ENCODE data around the gene CLEC16A. TPM values are rescaled to one million over a fixed set of nuclear protein-coding genes. Genes with fewer than 3 reads are reported as not detected.

The CLEC16A gene
- total RNA-seq, 1 experiment from 2014 or later = 17.4 TPM

DNA sequence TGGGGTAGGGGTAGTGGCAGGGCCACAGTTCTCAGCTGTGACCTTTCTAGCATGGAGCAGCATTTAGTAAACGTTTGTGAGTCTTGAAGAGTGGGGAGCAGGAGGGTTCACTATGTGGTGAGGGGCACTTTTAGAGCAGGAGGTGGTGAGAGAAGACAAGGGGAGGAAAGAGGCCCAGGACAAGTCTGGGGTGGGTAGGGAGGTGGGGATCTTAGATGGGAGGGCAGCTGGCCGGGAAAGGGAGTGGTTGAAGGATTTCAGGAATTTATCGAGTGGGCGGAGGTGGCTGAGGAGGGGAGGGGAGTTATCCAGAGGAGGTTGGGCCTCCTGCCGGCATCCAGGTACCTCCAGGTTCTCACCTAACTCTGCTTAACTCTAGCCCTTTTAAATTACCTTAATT, 1.9 kb downstream of the CLEC16A start:
- Histone ChIP-seq H3K9ac (ENCODE audit: low read length) (no peak overlapping the region), H3K4me3 (ENCODE audit: low read length) (no peak overlapping the region), H3K9me3 (ENCODE audit: low read length) (no peaks in the 10 kb centered on the region), H3K79me2 (ENCODE audit: low read length) (peaks cover 10% of the 10 kb centered on the region), H3K27me3 (ENCODE audit: low read length) (no peaks in the 10 kb centered on the region), H3K4me1 (ENCODE audit: low read length) (peaks cover 56% of the 10 kb centered on the region), H4K20me1 (ENCODE audit: insufficient read depth, low read depth, low read length) (peaks cover 21% of the 10 kb centered on the region), H3K4me2 (ENCODE audit: low read depth, low read length, poor library complexity, severe bottlenecking) (peak overlapping the region; percentile 90), H3K9me2 (replicated peaks; ENCODE audit: insufficient read depth, low read length) (no peaks in the 10 kb centered on the region), H2AFZ (ENCODE audit: low read length) (no peak overlapping the region), H3K36me3 (ENCODE audit: insufficient read depth, low read length) (no peaks in the 10 kb centered on the region), H3K27ac (ENCODE audit: low read length) (no peak overlapping the region)
- no peak for DNase-seq

DNA sequence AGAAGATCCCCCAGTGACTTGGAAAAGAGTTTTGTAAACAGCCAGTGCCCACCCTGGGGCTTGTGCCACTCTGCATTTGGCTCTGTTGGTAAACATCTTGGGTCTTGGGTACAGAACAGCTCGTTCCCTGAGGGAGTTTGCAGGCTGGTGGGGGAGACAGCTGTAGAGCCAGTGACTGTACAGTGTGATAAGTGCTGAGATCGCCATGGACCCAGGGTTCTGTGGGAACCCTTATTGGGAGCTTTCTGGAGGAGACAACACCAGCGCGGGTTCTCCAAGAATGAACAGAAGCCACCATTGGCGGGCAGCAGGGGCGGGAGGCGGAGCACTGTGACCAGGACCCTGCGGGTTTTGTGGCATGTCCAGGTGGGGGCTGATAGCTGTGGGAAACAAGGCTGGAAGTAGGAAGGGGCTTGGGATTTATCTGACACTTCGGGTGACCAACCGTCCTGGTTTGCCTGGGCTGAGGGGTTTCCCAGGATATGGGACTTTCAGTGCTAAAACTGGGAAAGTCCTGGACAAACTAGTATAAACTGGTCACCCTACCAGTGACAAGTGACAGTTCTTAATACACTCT, 2.9 kb downstream of the CLEC16A start:
- Histone ChIP-seq H3K27ac (ENCODE audit: low read length) (no peak overlapping the region), H3K4me1 (ENCODE audit: low read length) (peaks cover 56% of the 10 kb centered on the region), H3K4me3 (ENCODE audit: low read length) (no peak overlapping the region), H3K27me3 (ENCODE audit: low read length) (no peaks in the 10 kb centered on the region), H4K20me1 (ENCODE audit: insufficient read depth, low read depth, low read length) (peaks cover 28% of the 10 kb centered on the region), H3K79me2 (ENCODE audit: low read length) (peaks cover 6% of the 10 kb centered on the region; the same call in 1 of the 2 replicates), H3K4me2 (ENCODE audit: low read depth, low read length, poor library complexity, severe bottlenecking) (no peak overlapping the region), H3K9me2 (replicated peaks; ENCODE audit: insufficient read depth, low read length) (no peaks in the 10 kb centered on the region), H3K9ac (ENCODE audit: low read length) (no peak overlapping the region), H3K36me3 (ENCODE audit: insufficient read depth, low read length) (no peaks in the 10 kb centered on the region), H2AFZ (ENCODE audit: low read length) (no peak overlapping the region), H3K9me3 (ENCODE audit: low read length) (no peaks in the 10 kb centered on the region)
- DNase-seq = no peak

DNA sequence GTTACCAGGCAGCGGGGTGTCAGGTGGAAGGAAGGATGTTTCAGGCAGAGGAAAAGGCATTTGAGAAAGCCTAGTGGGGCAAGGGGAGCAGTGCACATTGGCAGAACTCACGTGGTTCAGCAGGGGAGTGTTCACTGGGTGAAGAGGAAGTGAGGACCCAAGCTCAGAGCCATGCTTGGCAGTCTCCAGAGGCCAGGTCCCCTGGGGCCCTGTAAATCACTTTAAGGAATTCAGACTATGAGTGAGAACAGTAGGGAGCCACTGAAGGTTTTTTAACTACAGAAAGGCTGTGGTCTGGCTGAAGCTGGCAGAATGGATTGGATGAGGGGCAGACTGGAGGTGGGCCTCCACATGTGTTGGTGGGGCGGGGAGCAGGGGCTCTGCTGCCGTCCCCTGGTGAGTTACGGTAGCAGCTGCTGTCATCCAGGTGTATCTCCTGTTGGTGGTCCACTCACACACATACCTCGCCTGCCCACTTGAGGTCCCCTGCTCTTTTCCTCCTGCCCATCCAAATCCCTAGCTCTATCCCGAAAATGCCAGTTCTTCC, 5.1 kb downstream of the CLEC16A start:
- peaks cover 45% of the 10 kb centered on the region for H3K4me1 ChIP-seq (ENCODE audit: low read length)
- no peaks in the 10 kb centered on the region for H3K36me3 ChIP-seq (ENCODE audit: insufficient read depth, low read length)
- peaks cover 43% of the 10 kb centered on the region for H4K20me1 ChIP-seq (ENCODE audit: insufficient read depth, low read depth, low read length)
- H3K9me3 ChIP-seq (ENCODE audit: low read length) = no peaks in the 10 kb centered on the region
- peak overlapping the region; percentile 56 for H3K4me2 ChIP-seq (ENCODE audit: low read depth, low read length, poor library complexity, severe bottlenecking)
- peak; percentile 95 for DNase-seq
- no peaks in the 10 kb centered on the region for H3K9me2 ChIP-seq (replicated peaks; ENCODE audit: insufficient read depth, low read length)
- no peak overlapping the region for H3K27ac ChIP-seq (ENCODE audit: low read length)
- no peaks in the 10 kb centered on the region for H3K27me3 ChIP-seq (ENCODE audit: low read length)
- H2AFZ ChIP-seq (ENCODE audit: low read length) = no peak overlapping the region
- peaks cover 6% of the 10 kb centered on the region; the same call in 1 of the 2 replicates for H3K79me2 ChIP-seq (ENCODE audit: low read length)
- H3K9ac ChIP-seq (ENCODE audit: low read length) = no peak overlapping the region
- no peak overlapping the region; the same call in 1 of the 2 replicates for H3K4me3 ChIP-seq (ENCODE audit: low read length)

DNA sequence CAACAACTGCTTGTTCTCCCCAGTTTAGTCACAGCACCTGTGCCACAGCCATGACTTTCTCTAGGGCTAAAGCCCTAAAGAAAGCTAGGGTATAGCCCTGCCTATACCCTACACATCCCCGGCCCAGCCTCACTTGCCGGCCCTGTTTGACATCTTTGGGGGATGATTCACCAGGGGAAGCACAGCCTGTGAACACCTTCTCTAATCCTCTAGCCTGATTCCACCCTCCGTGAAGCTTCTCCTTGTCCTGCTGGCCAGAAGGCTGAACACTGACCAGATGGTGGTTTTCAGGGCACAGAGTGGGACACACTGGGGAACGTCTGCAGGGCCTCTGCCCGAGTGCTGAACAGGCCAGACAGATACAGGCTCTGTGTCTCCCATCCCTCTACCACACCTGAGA, 6.0 kb downstream of the CLEC16A start:
- Histone ChIP-seq H3K9me2 (replicated peaks; ENCODE audit: insufficient read depth, low read length) (no peaks in the 10 kb centered on the region), H4K20me1 (ENCODE audit: insufficient read depth, low read depth, low read length) (peaks cover 52% of the 10 kb centered on the region), H3K79me2 (ENCODE audit: low read length) (peaks cover 8% of the 10 kb centered on the region; the same call in 1 of the 2 replicates), H3K4me2 (ENCODE audit: low read depth, low read length, poor library complexity, severe bottlenecking) (no peak overlapping the region), H2AFZ (ENCODE audit: low read length) (no peak overlapping the region), H3K9ac (ENCODE audit: low read length) (no peak overlapping the region), H3K9me3 (ENCODE audit: low read length) (no peaks in the 10 kb centered on the region), H3K4me3 (ENCODE audit: low read length) (no peak overlapping the region), H3K36me3 (ENCODE audit: insufficient read depth, low read length) (no peaks in the 10 kb centered on the region), H3K27ac (ENCODE audit: low read length) (no peak overlapping the region), H3K4me1 (ENCODE audit: low read length) (peaks cover 41% of the 10 kb centered on the region), H3K27me3 (ENCODE audit: low read length) (no peaks in the 10 kb centered on the region)
- no peak for DNase-seq

DNA sequence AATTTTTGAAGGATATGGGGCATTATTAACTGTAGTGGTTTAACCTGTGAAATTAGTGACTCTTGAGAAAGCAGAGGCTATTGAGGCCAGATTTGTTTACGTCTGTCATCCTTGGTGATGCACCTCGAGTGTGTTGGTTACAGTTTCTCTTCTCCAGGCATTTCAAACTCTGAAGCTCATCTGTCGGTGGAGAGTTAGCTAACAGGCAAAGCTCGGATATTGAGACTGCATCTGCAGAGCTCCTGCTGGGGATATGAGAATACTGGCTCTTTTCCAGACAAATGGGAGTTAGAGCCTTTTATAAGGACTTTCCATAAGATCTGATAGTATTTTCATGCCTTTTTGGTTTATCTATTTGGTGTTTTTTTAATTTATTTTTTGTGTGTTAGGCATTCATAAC, 6.7 kb downstream of the CLEC16A start:
- no peaks in the 10 kb centered on the region for H3K27me3 ChIP-seq (ENCODE audit: low read length)
- H3K4me2 ChIP-seq (ENCODE audit: low read depth, low read length, poor library complexity, severe bottlenecking) = no peak overlapping the region

DNA sequence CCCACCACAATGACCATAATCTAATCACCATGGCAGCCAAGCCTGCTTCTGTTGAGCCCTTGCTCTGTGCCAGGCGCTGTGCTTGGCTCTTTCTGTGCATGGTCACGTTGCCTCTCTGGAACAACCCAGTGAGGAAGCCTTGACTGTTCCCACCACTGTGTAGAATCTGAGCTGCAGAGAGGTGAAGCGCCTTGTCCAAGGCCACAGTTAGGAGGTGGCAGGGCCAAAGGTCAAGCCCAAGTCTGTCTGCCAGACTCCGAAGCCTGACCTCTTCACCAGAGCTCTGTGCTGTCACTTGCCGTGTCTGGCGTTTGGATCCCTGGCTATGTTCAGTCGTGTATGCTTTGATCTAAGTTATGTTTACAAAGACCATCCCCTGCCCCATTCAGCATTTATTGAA, 10.5 kb downstream of the CLEC16A start:
- H3K4me3 ChIP-seq (ENCODE audit: low read length) = no peak overlapping the region
- H3K27me3 ChIP-seq (ENCODE audit: low read length) = no peaks in the 10 kb centered on the region
- DNase-seq = no peak
- H3K27ac ChIP-seq (ENCODE audit: low read length) = no peak overlapping the region
- H4K20me1 ChIP-seq (ENCODE audit: insufficient read depth, low read depth, low read length) = peaks cover 68% of the 10 kb centered on the region
- peaks cover 25% of the 10 kb centered on the region for H3K4me1 ChIP-seq (ENCODE audit: low read length)
- H3K9me3 ChIP-seq (ENCODE audit: low read length) = no peaks in the 10 kb centered on the region
- peaks cover 2% of the 10 kb centered on the region; the same call in 1 of the 2 replicates for H3K79me2 ChIP-seq (ENCODE audit: low read length)
- H2AFZ ChIP-seq (ENCODE audit: low read length) = no peak overlapping the region
- no peak overlapping the region for H3K4me2 ChIP-seq (ENCODE audit: low read depth, low read length, poor library complexity, severe bottlenecking)
- H3K36me3 ChIP-seq (ENCODE audit: insufficient read depth, low read length) = no peaks in the 10 kb centered on the region
- no peaks in the 10 kb centered on the region for H3K9me2 ChIP-seq (replicated peaks; ENCODE audit: insufficient read depth, low read length)
- no peak overlapping the region for H3K9ac ChIP-seq (ENCODE audit: low read length)

More for the DNA sequence above, 6.7 kb downstream of the CLEC16A start:
- no peak overlapping the region for H3K27ac ChIP-seq (ENCODE audit: low read length)
- H4K20me1 ChIP-seq (ENCODE audit: insufficient read depth, low read depth, low read length) = peaks cover 58% of the 10 kb centered on the region
- peaks cover 34% of the 10 kb centered on the region for H3K4me1 ChIP-seq (ENCODE audit: low read length)
- peaks cover 2% of the 10 kb centered on the region; the same call in 1 of the 2 replicates for H3K79me2 ChIP-seq (ENCODE audit: low read length)
- no peaks in the 10 kb centered on the region for H3K9me3 ChIP-seq (ENCODE audit: low read length)
- H3K9me2 ChIP-seq (replicated peaks; ENCODE audit: insufficient read depth, low read length) = no peaks in the 10 kb centered on the region
- no peaks in the 10 kb centered on the region for H3K36me3 ChIP-seq (ENCODE audit: insufficient read depth, low read length)
- no peak overlapping the region for H2AFZ ChIP-seq (ENCODE audit: low read length)
- no peak overlapping the region for H3K9ac ChIP-seq (ENCODE audit: low read length)
- DNase-seq = no peak
- H3K4me3 ChIP-seq (ENCODE audit: low read length) = no peak overlapping the region

DNA sequence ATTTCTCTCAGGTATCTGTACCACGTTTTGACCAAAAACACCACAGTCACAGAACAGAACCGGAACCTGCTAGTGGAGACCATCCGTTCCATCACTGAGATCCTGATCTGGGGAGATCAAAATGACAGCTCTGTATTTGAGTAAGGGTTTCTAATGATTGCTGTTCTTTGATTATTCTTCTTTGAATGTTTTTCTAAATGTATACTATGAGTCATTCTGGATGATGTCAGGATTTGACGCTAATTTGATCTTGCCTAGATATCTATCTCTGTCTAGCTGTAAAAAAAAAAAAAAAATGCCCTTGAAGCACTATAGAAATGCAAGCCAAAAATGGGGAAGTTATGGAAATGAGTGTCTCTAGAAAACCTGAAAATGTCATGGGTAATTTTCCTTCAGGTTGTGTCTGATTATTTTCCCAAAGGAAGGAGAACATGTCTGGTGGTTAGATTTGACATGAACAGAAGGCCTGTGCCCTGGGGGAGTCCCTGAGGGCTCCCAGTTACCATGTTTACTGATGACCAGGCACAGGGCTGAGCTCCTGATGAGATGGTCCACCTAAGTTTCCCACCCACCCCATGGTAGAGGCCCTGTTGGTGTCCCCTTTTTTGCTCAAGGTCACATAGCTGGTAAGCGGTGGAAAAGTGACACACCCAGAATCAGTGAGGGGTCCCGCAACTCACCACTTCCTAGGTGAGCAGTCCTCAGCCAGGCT, 13.6 kb downstream of the CLEC16A start:
- no peaks in the 10 kb centered on the region for H3K27me3 ChIP-seq (ENCODE audit: low read length)
- H3K4me3 ChIP-seq (ENCODE audit: low read length) = no peak overlapping the region
- H3K9me3 ChIP-seq (ENCODE audit: low read length) = no peaks in the 10 kb centered on the region
- H4K20me1 ChIP-seq (ENCODE audit: insufficient read depth, low read depth, low read length) = peaks cover 57% of the 10 kb centered on the region
- no peak for DNase-seq
- peaks cover 5% of the 10 kb centered on the region; the same call in 1 of the 2 replicates for H3K36me3 ChIP-seq (ENCODE audit: insufficient read depth, low read length)
- no peak overlapping the region for H3K27ac ChIP-seq (ENCODE audit: low read length)
- H3K9ac ChIP-seq (ENCODE audit: low read length) = no peak overlapping the region
- peaks cover 13% of the 10 kb centered on the region for H3K4me1 ChIP-seq (ENCODE audit: low read length)
- peaks cover 2% of the 10 kb centered on the region; the same call in 1 of the 2 replicates for H3K79me2 ChIP-seq (ENCODE audit: low read length)
- H3K9me2 ChIP-seq (replicated peaks; ENCODE audit: insufficient read depth, low read length) = no peaks in the 10 kb centered on the region
- no peak overlapping the region for H2AFZ ChIP-seq (ENCODE audit: low read length)
- no peak overlapping the region for H3K4me2 ChIP-seq (ENCODE audit: low read depth, low read length, poor library complexity, severe bottlenecking)

DNA sequence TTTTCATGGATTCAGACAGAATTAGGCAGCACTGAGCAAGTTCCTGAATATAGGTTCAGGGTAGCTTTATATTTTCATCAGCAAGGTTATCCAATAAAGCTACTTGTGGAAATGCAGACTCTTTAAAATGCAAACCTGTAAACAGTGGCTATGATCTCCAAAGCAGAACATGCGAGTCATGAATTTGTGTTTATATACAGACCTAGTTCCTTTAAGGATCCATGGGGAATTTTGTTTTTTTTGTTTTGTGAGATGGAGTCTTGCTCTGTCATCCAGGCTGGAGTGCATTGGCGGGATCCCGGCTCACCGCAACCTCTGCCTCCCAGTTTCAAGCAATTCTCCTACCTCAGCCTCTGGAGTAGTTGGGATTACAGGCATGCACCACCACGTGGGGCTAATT, 14.8 kb downstream of the CLEC16A start:
- no peak overlapping the region for H3K27ac ChIP-seq (ENCODE audit: low read length)
- H3K79me2 ChIP-seq (ENCODE audit: low read length) = peaks cover 2% of the 10 kb centered on the region; the same call in 1 of the 2 replicates
- H4K20me1 ChIP-seq (ENCODE audit: insufficient read depth, low read depth, low read length) = peaks cover 47% of the 10 kb centered on the region

More for the DNA sequence above, 14.8 kb downstream of the CLEC16A start:
- peaks cover 5% of the 10 kb centered on the region; the same call in 1 of the 2 replicates for H3K36me3 ChIP-seq (ENCODE audit: insufficient read depth, low read length)
- no peaks in the 10 kb centered on the region for H3K9me2 ChIP-seq (replicated peaks; ENCODE audit: insufficient read depth, low read length)
- no peaks in the 10 kb centered on the region for H3K9me3 ChIP-seq (ENCODE audit: low read length)
- peaks cover 13% of the 10 kb centered on the region for H3K4me1 ChIP-seq (ENCODE audit: low read length)
- no peak for DNase-seq
- no peak overlapping the region for H3K4me3 ChIP-seq (ENCODE audit: low read length)
- no peak overlapping the region for H2AFZ ChIP-seq (ENCODE audit: low read length)
- no peak overlapping the region for H3K4me2 ChIP-seq (ENCODE audit: low read depth, low read length, poor library complexity, severe bottlenecking)
- no peak overlapping the region for H3K9ac ChIP-seq (ENCODE audit: low read length)
- no peaks in the 10 kb centered on the region for H3K27me3 ChIP-seq (ENCODE audit: low read length)

Data from Karpas-422 (cell line).